GM19395 (cell line): ENCODE results near the gene NEMP2.
"Not testable (repeated sequence)": the region's sequence is repeated elsewhere in the genome, so short reads cannot be mapped to it uniquely, and the experiment has no call there.

Experiments used
- ATAC-seq: cut with Tn5 transposase; IDR thresholded peaks from one replicate; pipeline ENCODE4 v1.9.1; 2021; ENCODE audit warnings: mild to moderate bottlenecking, moderate library complexity; ENCODE audit not compliant: unreplicated experiment

NEMP2 gene

GRCh38 chr2:190527918-190528317 lies 6.6 kb downstream of the NEMP2 start:
- no peak for ATAC-seq

GRCh38 chr2:190527214-190527613 lies 7.3 kb downstream of the NEMP2 start:
- ATAC-seq: no peak

- ATAC-seq: no peak
Measured at GRCh38 chr2:190526105-190526750, 8.3 kb downstream of the NEMP2 start.

- ATAC-seq: no peak
Measured at GRCh38 chr2:190524928-190525327, 9.6 kb downstream of the NEMP2 start.

GRCh38 chr2:190519975-190520767 lies 14.4 kb downstream of the NEMP2 start:
- ATAC-seq: no peak

GRCh38 chr2:190517468-190517867 lies 17.1 kb downstream of the NEMP2 start:
- no peak for ATAC-seq

- ATAC-seq: no peak
Measured at GRCh38 chr2:190515687-190516086, 18.8 kb downstream of the NEMP2 start.

- ATAC-seq: no peak
Measured at GRCh38 chr2:190514676-190515075, 19.8 kb downstream of the NEMP2 start.

GRCh38 chr2:190513877-190514276 lies 20.6 kb downstream of the NEMP2 start:
- no peak for ATAC-seq

- ATAC-seq: no peak
Measured at GRCh38 chr2:190512539-190513095, 21.9 kb downstream of the NEMP2 start.

- no peak for ATAC-seq
Measured at GRCh38 chr2:190511104-190511503, 23.4 kb downstream of the NEMP2 start.

- not testable (repeated sequence) for ATAC-seq
Measured at GRCh38 chr2:190509895-190510294, 24.6 kb downstream of the NEMP2 start.

GRCh38 chr2:190507135-190507534 lies 27.4 kb downstream of the NEMP2 start:
- no peak for ATAC-seq

- ATAC-seq: no peak
Measured at GRCh38 chr2:190506666-190507065, 27.9 kb downstream of the NEMP2 start.

- ATAC-seq: no peak
Measured at GRCh38 chr2:190505696-190506095, 28.8 kb downstream of the NEMP2 start.

- no peak for ATAC-seq
Measured at GRCh38 chr2:190504912-190505311, 29.6 kb downstream of the NEMP2 start.

GRCh38 chr2:190503088-190503487 lies 31.4 kb downstream of the NEMP2 start:
- ATAC-seq: no peak

- ATAC-seq: no peak
Measured at GRCh38 chr2:190501702-190502407, 32.7 kb downstream of the NEMP2 start.

- no peak for ATAC-seq
Measured at GRCh38 chr2:190501231-190501630, 33.3 kb downstream of the NEMP2 start.

- no peak for ATAC-seq
Measured at GRCh38 chr2:190500054-190500502, 34.4 kb downstream of the NEMP2 start.

- ATAC-seq: no peak
Measured at GRCh38 chr2:190499273-190499672, 35.2 kb downstream of the NEMP2 start.
